ENCODE results near the gene TNRC6B. TPM values are rescaled to one million over a fixed set of nuclear protein-coding genes. Genes with fewer than 3 reads are reported as not detected.

The TNRC6B gene
- total RNA-seq, 2 donors from 2014 or later = 25.0 to 27.1 TPM

- H3K4me3 ChIP-seq = no peak overlapping the region
- no peak overlapping the region for H3K27ac ChIP-seq
- H3K9me3 ChIP-seq = no peaks in the 10 kb centered on the region
- H3K27me3 ChIP-seq = no peaks in the 10 kb centered on the region
- DNase-seq (ENCODE audit: low spot score) = no peak
- H3K36me3 ChIP-seq = no peaks in the 10 kb centered on the region
- H3K4me1 ChIP-seq = peaks cover 0 to 55% of the 10 kb centered on the region in 2 donors
- TF ChIP-seq CTCF (IDR thresholded peaks at IDR 0.05) = no peak
Observed at GRCh38 chr22:40199223-40199622, 21.5 kb downstream of the TNRC6B start.

- Histone ChIP-seq H3K27ac (no peak overlapping the region), H3K36me3 (no peaks in the 10 kb centered on the region), H3K4me3 (no peak overlapping the region), H3K27me3 (no peaks in the 10 kb centered on the region), H3K9me3 (no peaks in the 10 kb centered on the region), H3K4me1 (peaks cover 0 to 59% of the 10 kb centered on the region in 2 donors)
- DNase-seq (ENCODE audit: low spot score) = no peak
- no peak for TF ChIP-seq CTCF (IDR thresholded peaks at IDR 0.05)
Observed at GRCh38 chr22:40199852-40200251, 22.1 kb downstream of the TNRC6B start.

DNA sequence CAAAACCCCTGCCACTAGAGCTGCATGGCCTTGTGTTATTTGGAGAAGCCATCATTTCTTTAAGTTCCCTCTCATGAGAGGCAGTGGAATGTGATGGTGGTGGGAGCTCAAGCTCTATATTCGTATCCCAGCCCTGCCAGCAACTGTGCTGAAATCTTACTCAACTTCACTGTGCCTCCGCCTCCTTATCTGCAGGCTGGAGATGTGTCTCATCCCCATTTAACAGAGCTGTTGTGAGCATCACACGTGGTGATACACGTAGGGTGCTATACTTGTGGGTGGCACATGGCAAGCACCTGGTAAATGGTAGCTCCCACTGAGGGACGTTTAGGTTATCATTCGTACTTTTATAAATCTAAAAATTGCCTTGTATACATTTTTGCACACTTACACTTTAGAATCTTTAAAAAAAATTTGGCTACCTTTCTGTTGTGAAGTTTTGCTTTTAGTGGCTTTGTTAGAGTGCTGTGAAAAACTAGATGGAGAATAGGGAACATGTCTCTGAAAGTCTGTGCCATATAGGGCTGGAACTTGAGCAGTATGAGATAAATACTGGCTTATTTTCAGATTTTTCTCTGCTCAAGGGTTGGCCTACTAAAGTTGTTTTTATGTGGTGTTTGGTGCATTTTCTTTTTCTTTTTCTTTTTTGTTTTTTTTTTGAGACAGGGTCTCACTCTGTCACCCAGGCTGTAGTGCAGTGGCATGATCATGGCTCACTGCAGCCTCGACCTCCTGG lies 23.2 kb downstream of the TNRC6B start:
- H3K27ac ChIP-seq = no peak overlapping the region
- H3K36me3 ChIP-seq = no peaks in the 10 kb centered on the region
- peaks cover 0 to 58% of the 10 kb centered on the region in 2 donors for H3K4me1 ChIP-seq
- H3K27me3 ChIP-seq = no peaks in the 10 kb centered on the region
- no peak for TF ChIP-seq CTCF (IDR thresholded peaks at IDR 0.05)
- no peak overlapping the region for H3K4me3 ChIP-seq
- no peak for DNase-seq (ENCODE audit: low spot score)
- no peaks in the 10 kb centered on the region for H3K9me3 ChIP-seq

DNA sequence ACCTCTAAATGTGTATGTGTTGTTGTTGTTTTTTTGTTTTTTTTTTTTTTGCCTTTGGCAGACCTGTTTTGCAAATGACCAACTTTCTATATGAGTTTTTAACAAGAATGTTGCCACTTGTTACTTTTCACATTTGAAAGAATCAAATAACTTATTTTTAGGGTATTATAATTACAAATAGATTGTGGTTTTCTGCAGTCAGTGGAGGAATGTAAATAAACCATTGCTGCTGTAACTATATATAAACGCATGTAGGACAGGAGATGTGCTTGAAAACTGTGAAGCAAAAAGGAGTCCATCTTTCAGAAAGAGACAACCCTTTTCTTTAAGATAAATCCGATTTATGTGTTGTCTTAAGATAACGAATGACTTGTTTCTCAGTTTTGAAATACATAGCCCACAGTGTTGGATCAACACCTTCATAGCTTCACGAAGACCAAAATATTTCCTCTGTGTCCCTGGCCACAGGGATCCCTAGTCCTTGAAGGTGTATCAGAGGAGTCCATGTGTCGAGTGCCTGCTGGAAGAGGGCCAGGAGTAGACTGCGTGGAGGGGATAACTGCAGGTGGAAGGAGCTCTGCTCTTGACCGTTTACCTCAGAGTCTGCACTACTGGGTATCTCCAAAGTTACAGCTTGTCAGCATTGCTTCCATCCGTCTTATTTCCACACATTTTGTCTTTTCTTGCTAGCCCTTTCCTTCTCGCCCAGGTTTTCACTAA lies 24.7 kb downstream of the TNRC6B start:
- peaks cover 0 to 44% of the 10 kb centered on the region in 2 donors for H3K4me1 ChIP-seq

GRCh38 chr22:40203572-40203971 lies 25.8 kb downstream of the TNRC6B start:
- TF ChIP-seq CTCF (IDR thresholded peaks at IDR 0.05) = no peak
- Histone ChIP-seq H3K4me1 (peaks cover 0 to 41% of the 10 kb centered on the region in 2 donors), H3K9me3 (no peaks in the 10 kb centered on the region), H3K4me3 (no peak overlapping the region), H3K27ac (peak overlapping the region; percentile 17 to 42), H3K27me3 (no peaks in the 10 kb centered on the region), H3K36me3 (no peaks in the 10 kb centered on the region)
- no peak for DNase-seq (ENCODE audit: low spot score)

More for the DNA sequence above, 24.7 kb downstream of the TNRC6B start:
- DNase-seq (ENCODE audit: low spot score) = no peak
- Histone ChIP-seq H3K27ac (no peak overlapping the region), H3K27me3 (no peaks in the 10 kb centered on the region), H3K36me3 (no peaks in the 10 kb centered on the region), H3K4me3 (no peak overlapping the region), H3K9me3 (no peaks in the 10 kb centered on the region)
- no peak for TF ChIP-seq CTCF (IDR thresholded peaks at IDR 0.05)
